ENCODE measurements around the gene APBA3. TPM values are rescaled to one million over a fixed set of nuclear protein-coding genes. Genes with fewer than 3 reads are reported as not detected.

The APBA3 gene, protein sequence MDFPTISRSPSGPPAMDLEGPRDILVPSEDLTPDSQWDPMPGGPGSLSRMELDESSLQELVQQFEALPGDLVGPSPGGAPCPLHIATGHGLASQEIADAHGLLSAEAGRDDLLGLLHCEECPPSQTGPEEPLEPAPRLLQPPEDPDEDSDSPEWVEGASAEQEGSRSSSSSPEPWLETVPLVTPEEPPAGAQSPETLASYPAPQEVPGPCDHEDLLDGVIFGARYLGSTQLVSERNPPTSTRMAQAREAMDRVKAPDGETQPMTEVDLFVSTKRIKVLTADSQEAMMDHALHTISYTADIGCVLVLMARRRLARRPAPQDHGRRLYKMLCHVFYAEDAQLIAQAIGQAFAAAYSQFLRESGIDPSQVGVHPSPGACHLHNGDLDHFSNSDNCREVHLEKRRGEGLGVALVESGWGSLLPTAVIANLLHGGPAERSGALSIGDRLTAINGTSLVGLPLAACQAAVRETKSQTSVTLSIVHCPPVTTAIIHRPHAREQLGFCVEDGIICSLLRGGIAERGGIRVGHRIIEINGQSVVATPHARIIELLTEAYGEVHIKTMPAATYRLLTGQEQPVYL
- total RNA-seq = 10 to 100 TPM; 40.6 to 55.4 TPM

- Mint-ChIP-seq H3K27me3 (no peaks in the 10 kb centered on the region), H3K4me3 (peak within 1 kb of the TSS; percentile 94), H3K4me1 (ENCODE audit: low read depth in 2 of 2) (peaks cover 22 to 27% of the 10 kb centered on the region in 2 donors), H3K9me3 (no peaks in the 10 kb centered on the region), H3K27ac (peak within 1 kb of the TSS; percentile 100), H3K36me3 (no peaks in the 10 kb centered on the region)
- DNase-seq (ENCODE audit: low spot score) (peak; percentile 95), ATAC-seq (peak; percentile 73 to 79)
Measured at GRCh38 chr19:3761382-3762129, at the start of gene APBA3. TSS of gene APBA3 (minus strand) at chr19:3761692. CDS start at chr19:3760264, 1,428 bp downstream.

- DNase-seq (ENCODE audit: low spot score) (no peak), ATAC-seq (no peak)
- Mint-ChIP-seq H3K27me3 (no peaks in the 10 kb centered on the region), H3K36me3 (no peaks in the 10 kb centered on the region), H3K4me1 (ENCODE audit: low read depth in 2 of 2) (peaks cover 48 to 60% of the 10 kb centered on the region in 2 donors), H3K4me3 (no peak overlapping the region), H3K27ac (peak overlapping the region in 1 of 2 donors; percentile 99), H3K9me3 (peaks cover 4% of the 10 kb centered on the region)
Measured at GRCh38 chr19:3810708-3811355, 49.3 kb upstream of the APBA3 start.

GRCh38 chr19:3809881-3810707 is 48.6 kb upstream of the APBA3 start:
- Mint-ChIP-seq H3K9me3 (peaks cover 4% of the 10 kb centered on the region), H3K27me3 (no peaks in the 10 kb centered on the region), H3K4me1 (ENCODE audit: low read depth in 2 of 2) (peaks cover 51 to 63% of the 10 kb centered on the region in 2 donors), H3K4me3 (no peak overlapping the region), H3K36me3 (no peaks in the 10 kb centered on the region), H3K27ac (peak overlapping the region; percentile 61 to 99)
- ATAC-seq (peak; percentile 8 to 21), DNase-seq (ENCODE audit: low spot score) (peak; percentile 81)

- peak overlapping the region; percentile 25 for H3K4me3 Mint-ChIP-seq
- H3K4me1 Mint-ChIP-seq (ENCODE audit: low read depth in 2 of 2) = peaks cover 44 to 57% of the 10 kb centered on the region in 2 donors
- no peaks in the 10 kb centered on the region for H3K27me3 Mint-ChIP-seq
- DNase-seq (ENCODE audit: low spot score) (no peak), ATAC-seq (no peak)
- no peaks in the 10 kb centered on the region for H3K36me3 Mint-ChIP-seq
- H3K9me3 Mint-ChIP-seq = peaks cover 4% of the 10 kb centered on the region
- peak overlapping the region; percentile 53 to 71 for H3K27ac Mint-ChIP-seq
Measured at GRCh38 chr19:3808420-3809143, 47.1 kb upstream of the APBA3 start.

GRCh38 chr19:3807574-3808354 is 46.3 kb upstream of the APBA3 start:
- no peak for DNase-seq (ENCODE audit: low spot score)
- peaks cover 35 to 50% of the 10 kb centered on the region in 2 donors for H3K4me1 Mint-ChIP-seq (ENCODE audit: low read depth in 2 of 2)
- H3K27me3 Mint-ChIP-seq = no peaks in the 10 kb centered on the region
- peak overlapping the region; percentile 25 for H3K4me3 Mint-ChIP-seq
- H3K36me3 Mint-ChIP-seq = no peaks in the 10 kb centered on the region
- peaks cover 4% of the 10 kb centered on the region for H3K9me3 Mint-ChIP-seq
- H3K27ac Mint-ChIP-seq = peak overlapping the region; percentile 53 to 71
- ATAC-seq = no peak

DNA sequence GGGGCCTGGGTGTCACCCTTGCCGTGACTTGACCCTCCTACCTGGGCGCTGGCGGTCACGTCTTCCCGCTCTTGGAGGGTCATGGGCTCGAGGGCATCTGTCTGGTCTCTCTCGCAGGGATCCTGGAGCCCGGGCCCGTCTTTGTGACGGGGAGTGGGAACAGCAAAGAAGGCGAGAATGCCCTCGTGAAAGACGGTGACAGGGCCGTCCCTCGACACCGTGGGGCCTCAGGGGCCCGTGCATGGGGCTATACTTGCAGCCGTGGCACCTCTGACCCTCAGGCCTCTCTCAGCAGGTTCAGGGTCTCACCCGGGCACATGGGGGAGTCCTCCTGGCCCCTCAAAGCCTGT is 45.6 kb upstream of the APBA3 start:
- ATAC-seq (no peak), DNase-seq (ENCODE audit: low spot score) (no peak)
- Mint-ChIP-seq H3K9me3 (peaks cover 4% of the 10 kb centered on the region), H3K27me3 (no peaks in the 10 kb centered on the region), H3K36me3 (no peaks in the 10 kb centered on the region), H3K4me3 (no peak overlapping the region), H3K27ac (peak overlapping the region in 1 of 2 donors; percentile 97), H3K4me1 (ENCODE audit: low read depth in 2 of 2) (peaks cover 29 to 43% of the 10 kb centered on the region in 2 donors)

- peaks cover 4% of the 10 kb centered on the region for H3K9me3 Mint-ChIP-seq
- peak overlapping the region in 1 of 2 donors; percentile 84 for H3K27ac Mint-ChIP-seq
- no peaks in the 10 kb centered on the region for H3K36me3 Mint-ChIP-seq
- peaks cover 29 to 50% of the 10 kb centered on the region in 2 donors for H3K4me1 Mint-ChIP-seq (ENCODE audit: low read depth in 2 of 2)
- H3K27me3 Mint-ChIP-seq = no peaks in the 10 kb centered on the region
- H3K4me3 Mint-ChIP-seq = no peak overlapping the region
- no peak for DNase-seq (ENCODE audit: low spot score)
- no peak for ATAC-seq
Measured at GRCh38 chr19:3805859-3806258, 44.4 kb upstream of the APBA3 start.

- Mint-ChIP-seq H3K9me3 (peaks cover 4% of the 10 kb centered on the region), H3K36me3 (no peaks in the 10 kb centered on the region), H3K4me3 (no peak overlapping the region), H3K27me3 (no peaks in the 10 kb centered on the region), H3K4me1 (ENCODE audit: low read depth in 2 of 2) (peaks cover 35 to 51% of the 10 kb centered on the region in 2 donors), H3K27ac (no peak overlapping the region)
- ATAC-seq = no peak
- no peak for DNase-seq (ENCODE audit: low spot score)
Measured at GRCh38 chr19:3804429-3804828, 42.9 kb upstream of the APBA3 start.

- peaks cover 39 to 53% of the 10 kb centered on the region in 2 donors for H3K4me1 Mint-ChIP-seq (ENCODE audit: low read depth in 2 of 2)
- H3K27me3 Mint-ChIP-seq = no peaks in the 10 kb centered on the region
- peaks cover 4% of the 10 kb centered on the region for H3K9me3 Mint-ChIP-seq
- no peak overlapping the region for H3K4me3 Mint-ChIP-seq
- ATAC-seq (no peak), DNase-seq (ENCODE audit: low spot score) (no peak)
- H3K36me3 Mint-ChIP-seq = no peaks in the 10 kb centered on the region
- peak overlapping the region in 1 of 2 donors; percentile 70 for H3K27ac Mint-ChIP-seq
Measured at GRCh38 chr19:3803986-3804385, 42.5 kb upstream of the APBA3 start.

- Mint-ChIP-seq H3K27me3 (no peaks in the 10 kb centered on the region), H3K4me3 (no peak overlapping the region), H3K9me3 (peaks cover 4% of the 10 kb centered on the region), H3K4me1 (ENCODE audit: low read depth in 2 of 2) (peaks cover 38 to 50% of the 10 kb centered on the region in 2 donors), H3K27ac (peak overlapping the region in 1 of 2 donors; percentile 70), H3K36me3 (peaks cover 1% of the 10 kb centered on the region)
- ATAC-seq (no peak), DNase-seq (ENCODE audit: low spot score) (no peak)
Measured at GRCh38 chr19:3803114-3803888, 41.8 kb upstream of the APBA3 start.

DNA sequence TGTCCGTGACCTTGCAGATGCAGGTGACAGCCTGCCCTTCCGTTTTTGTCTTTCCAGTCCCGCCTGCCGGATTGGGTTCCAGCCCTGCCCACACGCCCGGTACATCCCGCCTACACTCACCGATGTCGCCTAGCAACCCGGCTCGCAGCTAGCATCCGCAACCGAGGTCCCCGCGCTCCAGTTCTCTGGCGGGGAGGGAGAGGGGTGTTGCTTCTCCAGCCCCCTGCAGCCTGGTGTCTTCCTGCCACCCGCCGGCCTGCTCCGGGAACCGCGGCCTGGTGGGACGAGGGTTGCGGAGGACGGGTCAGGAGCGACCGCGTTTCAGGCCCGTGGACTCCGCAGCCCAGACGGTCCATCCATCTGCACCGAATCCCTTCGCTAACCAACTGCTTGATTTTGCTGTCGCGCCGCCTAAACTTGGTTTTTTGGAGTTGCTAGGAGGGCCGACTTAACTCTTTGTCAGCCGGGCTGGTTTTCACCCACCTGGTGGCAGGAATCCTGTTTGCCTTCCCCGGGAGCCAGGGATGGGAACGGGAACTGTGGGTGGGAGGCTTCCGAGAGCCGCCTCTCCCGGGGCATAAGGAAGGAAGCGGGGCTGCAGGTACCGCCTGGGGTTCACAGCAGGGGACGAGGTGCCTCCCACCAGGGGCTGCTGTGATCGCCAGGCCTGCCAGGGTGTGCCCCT is 40.1 kb upstream of the APBA3 start:
- peak; percentile 80 for DNase-seq (ENCODE audit: low spot score)
- peaks cover 37 to 41% of the 10 kb centered on the region in 2 donors for H3K4me1 Mint-ChIP-seq (ENCODE audit: low read depth in 2 of 2)
- no peaks in the 10 kb centered on the region for H3K27me3 Mint-ChIP-seq
- H3K27ac Mint-ChIP-seq = no peak overlapping the region
- H3K36me3 Mint-ChIP-seq = peaks cover 13% of the 10 kb centered on the region
- peak; percentile 73 to 82 for ATAC-seq
- H3K4me3 Mint-ChIP-seq = peak overlapping the region; percentile 61
- peaks cover 4% of the 10 kb centered on the region for H3K9me3 Mint-ChIP-seq

Measured in natural killer cell treated with Interleukin-12 subunit alpha and Interleukin-12 subunit beta and Interleukin-15 and Interleukin-18, amount 100 ng/mL, for 72 hours (primary cell).